8988T (cell line): ENCODE measurements around the gene SLC38A5.
"Not testable (repeated sequence)": the region's sequence is repeated elsewhere in the genome, so short reads cannot be mapped to it uniquely, and the experiment has no call there.

Experiments used
- DNase-seq: peaks from one replicate; pipeline ENCODE4 v3.0.0; 2011

The SLC38A5 gene

DNA sequence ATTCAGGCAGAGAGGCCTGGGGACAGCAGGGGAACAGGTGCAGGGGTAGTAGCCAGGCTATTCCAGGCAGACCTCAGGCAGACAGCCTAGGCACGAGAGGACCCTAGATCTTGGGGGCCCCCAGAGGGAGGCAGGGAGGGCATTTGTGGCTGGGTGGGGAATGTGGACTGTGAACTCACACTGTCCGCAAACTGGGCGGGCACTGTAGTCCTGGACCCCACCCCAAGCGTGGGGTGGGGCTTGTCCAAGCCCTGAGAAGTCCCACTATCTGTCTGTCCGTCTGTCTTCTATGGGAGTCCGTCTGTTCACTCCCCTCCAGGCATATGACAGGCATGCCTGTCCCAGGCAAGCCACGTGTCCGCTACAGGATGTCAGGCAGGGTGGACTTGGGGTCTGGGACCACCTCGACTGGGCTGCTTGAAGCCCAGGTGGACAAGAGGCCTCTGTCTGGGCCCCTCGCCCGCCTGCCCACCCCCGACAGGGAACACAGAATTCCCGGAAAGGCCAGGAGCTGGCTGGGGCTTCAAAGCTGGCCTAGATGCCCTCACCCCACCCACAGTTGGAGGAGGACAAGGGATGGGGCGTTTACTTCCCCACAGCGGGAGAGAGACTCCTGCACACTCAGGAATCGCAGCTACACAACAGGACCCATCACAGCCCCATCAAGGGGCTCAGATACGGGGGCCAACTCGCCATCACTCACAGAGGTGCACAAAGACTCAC is at the start of gene SLC38A5:
Gene SLC38A5 (minus strand): TSS at position 151 of the 723 bp plus-strand sequence. CDS start 2,336 bp downstream, outside the sequence.
- DNase-seq, result peak; percentile 9

DNA sequence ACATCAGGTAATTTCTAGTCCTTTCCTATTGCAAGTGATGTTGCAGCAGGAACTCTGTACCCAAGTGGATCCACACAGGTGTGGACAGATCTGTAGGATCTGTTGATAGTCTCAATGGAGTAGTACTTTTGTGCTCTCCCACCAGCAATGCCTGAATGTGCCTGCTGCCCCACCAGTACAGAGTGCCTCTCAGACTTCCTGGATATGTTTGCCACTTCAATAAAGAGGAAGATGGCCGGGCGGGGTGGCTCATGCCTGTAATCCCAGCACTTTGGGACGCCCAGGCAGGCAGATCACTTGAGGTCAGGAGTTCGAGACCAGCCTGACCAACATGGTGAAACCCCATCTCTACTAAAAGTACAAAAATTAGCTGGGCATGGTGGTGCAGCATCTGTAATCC is 49.4 kb upstream of the SLC38A5 start:
- DNase-seq, result not testable (repeated sequence)

DNA sequence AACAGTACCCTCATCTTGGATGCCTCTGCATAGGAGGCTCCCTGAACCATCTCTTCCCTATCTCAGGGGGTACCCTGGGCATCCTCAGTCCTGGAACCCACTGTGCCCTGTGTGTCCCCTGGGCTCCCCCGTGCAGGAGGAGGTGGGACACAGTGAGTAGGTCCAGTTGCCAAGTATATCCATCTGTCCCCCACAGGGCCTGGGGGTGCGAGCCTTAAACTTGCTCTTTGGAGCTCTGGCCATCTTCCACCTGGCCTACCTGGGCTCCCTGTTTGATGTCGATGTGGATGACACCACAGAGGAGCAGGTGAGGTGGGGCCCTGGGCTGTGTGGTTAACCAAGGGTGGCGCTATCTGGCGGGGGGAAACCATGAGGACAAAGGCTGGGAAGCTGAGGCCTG is 46.9 kb upstream of the SLC38A5 start:
- no peak for DNase-seq

DNA sequence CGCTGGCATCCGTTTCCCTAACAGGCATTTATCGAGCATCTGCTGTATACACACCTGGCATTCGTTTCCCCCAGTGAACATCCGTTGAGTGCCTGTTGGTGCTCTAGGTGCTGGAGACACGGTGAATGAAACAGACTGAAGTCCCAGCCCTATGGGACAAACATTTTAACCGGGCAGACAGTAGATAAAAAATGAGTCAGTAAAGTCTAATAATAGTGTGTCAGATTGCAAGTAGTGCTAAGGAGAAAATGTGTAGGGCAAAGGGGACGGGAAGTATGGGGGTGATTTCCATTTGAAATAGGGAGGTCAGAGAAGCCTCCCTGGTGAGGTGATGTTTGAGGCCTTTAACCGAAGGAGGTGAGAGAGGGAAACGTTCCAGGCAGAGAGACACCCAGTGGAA is 46.2 kb upstream of the SLC38A5 start:
- no peak for DNase-seq

DNA sequence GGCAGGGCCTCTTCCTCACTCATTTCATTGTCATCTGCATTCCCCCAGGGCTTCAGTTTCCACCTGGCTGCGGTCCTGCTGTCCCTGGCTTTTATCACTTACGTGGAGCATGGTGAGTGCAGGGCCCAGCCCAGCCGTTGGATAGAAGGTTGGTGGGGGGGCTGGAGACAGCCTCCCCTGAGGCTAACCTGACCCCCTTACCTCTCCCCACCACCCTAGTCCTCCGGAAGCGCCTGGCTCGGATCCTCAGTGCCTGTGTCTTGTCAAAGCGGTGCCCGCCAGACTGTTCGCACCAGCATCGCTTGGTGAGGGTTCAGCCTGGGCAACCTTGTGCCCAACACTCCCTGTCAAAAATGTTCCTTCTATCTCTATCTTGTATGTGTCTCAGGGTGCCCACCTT is 45.8 kb upstream of the SLC38A5 start:
- DNase-seq, result no peak

DNA sequence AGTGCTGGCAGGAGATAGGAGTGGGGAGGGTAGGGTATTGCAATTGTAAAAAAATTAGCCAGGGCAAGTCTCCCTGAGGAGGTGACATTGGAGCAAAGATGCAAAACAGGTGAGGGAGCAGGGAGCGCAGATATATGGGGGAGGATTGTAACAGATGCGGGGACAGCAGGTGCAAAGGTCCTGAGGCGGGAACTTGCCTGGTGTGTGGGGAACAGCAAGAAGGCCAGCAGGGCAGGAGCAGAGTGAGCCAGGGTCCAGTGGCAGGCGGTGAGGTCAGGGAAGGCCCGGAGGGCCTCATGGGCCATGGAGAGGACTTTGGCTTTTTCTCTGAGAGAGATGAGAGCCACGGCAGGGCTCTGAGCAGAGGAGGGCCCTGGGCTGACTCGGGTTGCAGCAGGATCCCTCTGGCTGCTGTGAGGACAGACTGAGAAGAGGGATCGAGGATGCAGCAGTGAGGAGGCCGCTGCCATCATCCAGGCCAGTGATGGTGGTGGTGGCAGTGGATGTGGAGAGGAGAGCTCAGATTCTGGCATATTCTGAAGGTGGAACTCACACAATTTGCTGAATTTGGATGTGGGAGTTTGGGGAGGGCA is 44.9 kb upstream of the SLC38A5 start:
- DNase-seq, result no peak

DNA sequence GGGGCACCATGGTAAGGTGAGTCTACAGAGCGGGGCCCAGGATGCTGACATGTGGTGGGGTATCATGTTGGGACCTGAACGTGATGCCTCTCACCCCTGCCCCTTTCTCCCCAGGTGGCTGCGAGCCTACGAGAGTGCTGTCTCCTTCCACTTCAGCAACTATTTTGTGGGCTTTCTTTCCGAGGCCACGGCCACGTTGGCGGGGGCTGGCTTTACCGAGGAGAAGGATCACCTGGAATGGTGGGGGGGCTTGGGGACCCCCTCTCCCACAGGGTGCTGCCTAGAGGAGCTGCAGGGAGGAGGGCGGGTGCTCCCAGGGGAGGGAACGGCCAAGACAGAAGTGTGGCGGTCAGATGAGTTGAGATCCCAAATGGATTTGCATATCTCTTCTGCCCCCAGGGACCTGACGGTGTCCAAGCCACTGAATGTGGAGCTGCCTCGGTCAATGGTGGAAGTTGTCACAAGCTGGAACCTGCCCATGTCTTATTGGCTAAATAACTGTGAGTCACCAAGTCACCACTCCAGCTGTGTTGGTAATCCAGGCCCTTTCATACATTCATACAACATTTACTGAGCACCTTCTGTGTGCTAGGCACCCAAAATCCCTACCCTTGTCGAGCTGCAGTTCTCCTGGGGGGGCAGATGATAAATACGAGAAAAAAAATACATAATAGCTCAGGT is 44.2 kb upstream of the SLC38A5 start:
- no peak for DNase-seq

DNA sequence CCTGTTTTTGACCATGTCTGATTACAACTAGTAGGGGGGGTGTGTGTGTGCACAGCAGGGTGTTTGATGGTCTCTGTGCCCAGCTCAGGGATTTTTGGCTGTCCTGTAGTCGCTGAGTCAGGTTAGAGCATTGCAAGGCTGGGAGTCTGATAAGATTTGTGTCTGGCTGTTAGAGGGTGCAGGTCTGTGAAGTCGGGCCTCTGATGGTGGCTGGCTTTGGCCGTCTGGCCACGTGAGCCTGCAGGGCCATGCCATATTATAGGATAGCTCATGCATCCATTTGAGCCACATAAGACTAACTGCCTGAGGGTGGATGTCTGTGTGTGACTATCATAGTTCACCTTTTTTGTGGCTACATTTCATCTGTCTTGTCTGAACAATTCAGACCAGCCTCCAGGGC is 43.6 kb upstream of the SLC38A5 start:
- DNase-seq, result no peak

DNA sequence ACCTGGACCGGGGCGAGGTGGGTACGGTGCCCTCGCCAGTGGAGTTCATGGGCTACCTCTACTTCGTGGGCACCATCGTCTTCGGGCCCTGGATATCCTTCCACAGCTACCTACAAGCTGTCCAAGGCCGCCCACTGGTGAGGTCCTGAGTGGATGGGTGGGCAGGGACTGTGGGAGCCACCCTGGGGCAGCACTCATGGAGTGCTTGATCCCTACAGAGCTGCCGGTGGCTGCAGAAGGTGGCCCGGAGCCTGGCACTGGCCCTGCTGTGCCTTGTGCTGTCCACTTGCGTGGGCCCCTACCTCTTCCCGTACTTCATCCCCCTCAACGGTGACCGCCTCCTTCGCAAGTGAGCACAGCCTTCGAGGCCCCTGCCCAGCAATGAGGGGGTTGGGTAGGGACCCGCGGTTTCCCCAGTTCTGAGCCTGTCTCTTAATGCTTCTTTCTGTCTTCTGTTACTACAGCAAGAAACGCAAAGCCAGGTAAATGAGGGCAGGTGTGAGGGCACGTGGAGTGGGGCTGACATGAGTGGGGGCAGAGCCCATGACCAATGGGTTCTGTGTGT is 42.4 kb upstream of the SLC38A5 start:
- DNase-seq, result no peak

DNA sequence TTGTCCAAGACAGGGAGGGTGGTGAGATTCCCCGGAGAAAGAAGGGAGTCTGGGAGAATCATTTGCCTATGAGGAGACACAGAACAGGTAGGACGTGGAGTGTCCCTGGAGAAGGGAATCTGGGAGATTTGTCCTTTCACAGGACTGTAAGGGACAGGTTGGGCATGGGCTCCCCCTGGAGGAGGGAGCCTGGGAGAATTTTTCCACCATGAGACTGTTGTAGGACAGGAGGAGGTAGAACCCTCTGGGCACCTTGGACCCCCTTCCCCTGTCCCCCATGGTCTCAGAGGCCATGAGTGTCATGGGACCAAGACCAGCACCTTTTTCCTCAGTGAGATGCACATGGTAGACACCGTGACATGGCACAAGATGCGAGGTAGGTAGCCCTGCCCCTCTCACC is 41.5 kb upstream of the SLC38A5 start:
- DNase-seq, result no peak

DNA sequence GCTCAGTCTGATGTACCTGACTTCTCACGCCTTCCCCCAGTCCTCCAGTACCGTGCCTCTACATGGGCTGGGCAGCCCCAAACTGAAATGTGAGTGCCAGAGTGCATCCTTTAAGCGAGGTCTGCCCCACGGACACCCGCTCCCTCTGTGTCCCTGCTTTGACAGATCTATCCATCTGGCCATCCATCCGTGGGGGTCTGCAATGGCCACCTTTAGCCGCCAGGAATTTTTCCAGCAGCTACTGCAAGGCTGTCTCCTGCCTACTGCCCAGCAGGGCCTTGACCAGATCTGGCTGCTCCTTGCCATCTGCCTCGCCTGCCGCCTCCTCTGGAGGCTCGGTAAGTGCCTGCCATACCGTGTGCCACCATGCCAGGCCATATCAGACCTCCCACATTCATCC is 39.6 kb upstream of the SLC38A5 start:
- DNase-seq, result no peak

DNA sequence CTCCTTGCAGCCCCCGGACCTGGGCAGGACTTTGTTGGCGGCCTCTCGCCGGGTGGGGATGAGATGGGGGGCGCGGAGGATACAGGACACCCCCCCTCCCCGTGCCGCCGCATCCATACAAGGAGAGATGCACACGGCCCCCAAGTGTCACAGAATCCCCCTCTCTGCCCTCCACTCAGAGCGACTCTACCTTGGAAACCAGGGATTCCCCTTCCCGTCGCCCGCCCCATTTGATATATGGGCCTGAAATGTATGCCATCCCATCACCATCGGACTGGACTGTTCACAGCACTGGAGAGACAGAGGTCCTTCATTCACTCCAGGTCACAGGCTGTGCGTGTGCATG is 39.2 kb upstream of the SLC38A5 start:
- DNase-seq, result no peak

DNA sequence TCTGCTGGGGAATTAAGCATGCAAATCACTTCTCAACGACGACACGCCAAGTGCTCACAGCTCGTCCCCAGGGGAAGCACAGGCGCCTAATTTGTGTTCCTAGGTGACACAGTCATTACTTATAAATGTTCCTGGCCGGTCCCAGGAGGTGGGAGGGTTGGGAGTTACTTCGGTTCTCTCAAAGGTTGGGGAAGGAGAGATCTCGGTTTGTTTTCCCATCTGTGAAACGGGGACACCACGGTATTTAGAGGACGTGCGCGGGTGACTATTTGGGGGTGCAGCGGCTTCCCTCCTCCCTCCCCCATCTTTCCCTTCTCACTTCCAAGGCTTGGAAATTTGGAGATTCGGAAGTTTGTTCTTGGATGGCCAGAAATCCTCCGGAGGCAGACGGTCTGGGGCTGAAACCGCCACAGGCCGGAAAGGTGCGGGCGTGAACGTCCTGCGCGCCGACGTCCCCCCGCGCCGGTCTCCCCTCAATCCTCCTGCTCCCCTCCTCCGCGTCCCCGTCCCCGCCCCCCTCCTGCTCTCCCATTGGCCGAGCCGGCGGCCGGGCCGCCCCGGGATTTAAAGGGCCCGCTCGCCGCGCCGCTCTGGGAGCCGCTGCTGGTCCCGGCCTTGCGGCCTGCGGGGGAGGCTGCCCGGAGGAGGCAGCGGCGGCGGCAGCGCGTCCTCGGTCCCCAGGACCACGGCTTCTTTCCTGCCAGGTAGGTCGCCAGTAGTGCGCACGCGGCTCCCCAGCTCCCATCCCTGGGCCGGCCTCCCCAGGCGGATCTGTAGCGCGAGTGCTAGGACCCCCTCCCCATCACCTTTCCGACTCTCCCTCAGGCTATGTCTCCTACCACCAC is 38.6 kb upstream of the SLC38A5 start, which contains the start of gene PORCN:
Gene PORCN (plus strand): TSS at position 593 of the 845 bp plus-strand sequence. CDS start 829 bp downstream, outside the sequence.
- peak; percentile 74 for DNase-seq

DNA sequence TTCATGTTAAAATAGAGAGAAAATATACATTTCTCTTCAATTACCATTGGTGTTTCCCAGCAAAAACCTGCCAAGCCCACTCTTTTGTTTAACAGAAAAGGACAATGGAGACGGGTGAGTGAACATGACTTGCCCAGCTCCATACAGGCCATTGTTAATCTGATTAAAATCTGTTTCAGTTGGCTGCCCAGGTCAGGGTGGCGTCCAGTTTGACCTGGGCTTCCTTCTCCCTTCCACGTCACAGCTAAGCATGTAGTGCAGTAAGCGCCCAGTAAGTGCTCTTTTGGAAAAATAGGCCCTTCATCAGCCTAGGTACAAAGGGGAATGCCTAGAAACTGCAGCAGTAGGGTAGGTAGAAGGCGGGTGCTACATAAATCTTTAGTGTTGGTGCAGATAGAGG is 37.2 kb upstream of the SLC38A5 start:
- no peak for DNase-seq

DNA sequence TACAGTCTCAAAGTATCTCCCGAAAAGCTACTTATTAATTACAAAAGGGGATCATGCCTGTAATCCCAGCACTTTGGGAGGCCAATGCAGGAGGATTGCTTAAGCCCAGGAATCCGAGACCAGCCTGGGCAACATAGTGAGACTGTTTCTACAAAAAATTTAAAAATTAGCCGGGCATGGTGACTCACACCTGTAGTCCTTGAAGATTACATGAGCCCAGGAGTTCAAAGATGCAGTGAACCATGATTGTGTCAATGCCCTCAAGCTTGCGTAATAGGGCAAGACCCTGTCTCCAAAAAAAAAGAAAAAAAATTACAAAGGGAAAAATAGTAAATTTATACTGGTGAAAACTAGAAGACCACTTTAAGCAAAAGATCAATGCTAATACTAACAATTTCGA is 35.4 kb upstream of the SLC38A5 start:
- DNase-seq, result no peak

DNA sequence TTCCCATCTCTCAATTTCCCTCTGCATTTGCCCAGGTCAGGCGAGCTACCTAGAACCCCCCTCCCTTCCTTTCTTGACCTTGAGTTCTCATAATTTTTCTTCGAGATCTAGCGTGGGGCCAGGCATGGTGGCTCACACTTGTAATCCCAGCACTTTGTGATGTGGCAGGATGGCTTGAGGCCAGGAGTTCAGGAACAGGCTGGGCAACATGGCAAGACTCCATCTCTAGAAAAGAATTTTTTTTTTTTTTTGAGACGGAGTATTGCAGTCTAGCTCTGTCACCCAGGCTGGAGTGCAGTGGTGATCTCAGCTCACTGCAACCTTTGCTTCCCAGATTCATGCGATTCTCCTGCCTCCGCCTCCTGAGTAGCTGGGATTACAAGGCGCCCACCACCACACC is 34.2 kb upstream of the SLC38A5 start:
- no peak for DNase-seq

DNA sequence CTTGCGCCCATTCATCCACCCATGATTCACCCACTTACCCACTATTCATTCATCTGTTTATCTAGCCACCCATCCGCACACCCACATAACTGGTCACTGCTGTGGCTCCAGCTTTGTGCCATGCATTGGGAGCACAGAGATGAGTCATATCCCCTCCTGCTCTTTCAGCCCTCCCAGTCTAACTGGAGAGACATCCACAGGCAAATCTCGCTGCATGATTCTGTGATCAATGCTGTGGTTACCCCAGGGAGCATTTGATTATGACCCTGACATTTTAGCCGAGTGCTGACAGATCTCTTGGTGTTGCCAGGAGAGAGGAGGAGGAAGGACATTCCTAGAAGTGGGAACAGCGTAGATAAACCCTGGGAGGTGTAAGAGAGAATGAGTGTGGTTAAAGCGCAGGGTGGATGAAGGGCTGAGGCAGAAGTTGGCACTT is 28.3 kb upstream of the SLC38A5 start:
- no peak for DNase-seq

DNA sequence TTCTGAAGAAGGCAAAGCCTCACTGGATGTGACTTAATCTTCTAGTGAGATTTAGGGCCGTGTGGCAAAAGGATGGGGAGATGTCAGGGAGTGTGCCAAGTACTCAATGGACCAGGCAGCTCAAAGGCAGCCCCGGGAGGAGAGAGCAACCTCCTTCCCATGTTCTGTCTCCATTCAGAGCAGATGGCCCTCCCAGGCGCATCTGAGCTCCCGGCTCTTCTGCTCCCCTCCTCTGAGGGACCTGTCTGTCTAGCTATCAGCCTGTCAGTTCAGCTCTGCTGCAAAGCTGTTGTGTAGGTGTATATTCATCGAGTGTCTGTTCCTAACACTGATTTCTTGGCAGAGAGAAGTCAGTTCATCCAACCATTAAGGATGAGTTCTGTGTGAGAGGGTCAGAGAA is 27.8 kb upstream of the SLC38A5 start:
- DNase-seq, result no peak

DNA sequence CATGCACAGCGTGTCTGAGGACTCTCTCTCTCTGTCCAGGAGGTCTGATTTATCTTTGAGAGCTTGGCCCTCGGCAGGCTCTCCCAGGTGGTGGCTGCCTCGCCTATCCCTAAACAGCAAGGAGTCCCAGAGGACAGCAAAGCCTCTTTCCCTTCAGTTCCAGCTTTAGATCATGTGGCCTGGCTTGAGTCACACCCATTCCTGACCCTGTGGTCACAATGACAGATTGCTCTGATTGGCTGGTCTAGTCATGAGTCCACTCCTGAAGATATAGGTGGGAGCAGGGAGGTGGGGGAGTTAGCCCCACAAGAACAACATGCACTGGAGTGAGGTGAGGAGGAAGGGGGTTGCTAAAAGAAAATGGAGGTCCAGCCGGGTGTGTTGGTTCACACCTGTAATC is 26.6 kb upstream of the SLC38A5 start:
- no peak for DNase-seq

DNA sequence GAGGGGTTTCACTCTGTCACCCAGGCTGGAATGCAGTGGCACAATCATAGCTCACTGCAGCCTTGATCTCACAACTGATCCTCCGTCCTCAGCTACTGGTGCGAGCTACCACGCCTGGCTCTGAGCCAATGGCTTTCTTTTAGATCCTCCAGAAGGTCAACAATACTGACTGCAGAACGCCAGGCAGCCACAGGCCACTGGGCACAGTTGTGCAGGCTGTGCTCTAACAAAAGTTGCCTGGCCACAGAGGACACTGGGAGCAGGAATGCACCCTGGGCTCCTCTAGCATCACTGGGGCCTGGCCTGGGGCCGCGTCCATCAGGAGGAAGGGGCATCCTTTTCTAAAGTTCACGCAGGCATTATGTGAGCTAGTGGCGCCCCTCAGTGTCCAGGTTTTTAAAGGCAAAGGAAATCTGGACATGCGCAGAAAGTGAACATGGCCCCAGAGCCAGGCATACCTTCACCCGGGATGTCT is 23.9 kb upstream of the SLC38A5 start:
- no peak for DNase-seq

DNA sequence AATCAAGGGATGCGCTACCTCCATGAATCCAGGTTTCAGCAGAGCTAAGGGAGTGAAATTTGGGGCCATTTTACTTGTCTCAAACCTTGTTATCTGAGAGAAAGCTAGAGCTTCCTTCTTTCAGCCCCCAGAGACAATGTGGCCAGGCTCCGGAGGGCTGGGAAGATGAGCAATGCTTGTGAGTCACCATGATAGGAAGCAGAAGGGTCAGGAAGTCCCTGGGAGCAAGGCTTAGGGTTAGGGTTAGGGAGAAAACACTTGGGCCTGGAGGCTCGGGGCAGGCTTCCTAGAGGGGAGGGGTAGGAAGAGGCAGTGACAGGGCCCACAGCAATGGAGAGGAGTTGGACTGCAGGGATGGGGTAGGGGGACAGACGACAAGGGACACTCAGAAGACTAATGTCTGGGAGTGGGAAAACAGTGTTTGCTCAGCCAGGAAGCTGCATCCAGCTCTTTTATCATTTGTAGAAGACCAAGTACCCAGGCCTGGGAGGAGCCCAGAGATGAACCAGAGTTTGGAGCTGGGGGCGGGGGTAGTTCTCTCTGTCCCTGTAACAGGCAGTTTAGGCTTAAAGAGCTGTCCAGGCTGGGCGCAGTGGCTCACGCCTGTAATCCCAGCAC is 22.3 kb upstream of the SLC38A5 start:
- DNase-seq, result no peak

DNA sequence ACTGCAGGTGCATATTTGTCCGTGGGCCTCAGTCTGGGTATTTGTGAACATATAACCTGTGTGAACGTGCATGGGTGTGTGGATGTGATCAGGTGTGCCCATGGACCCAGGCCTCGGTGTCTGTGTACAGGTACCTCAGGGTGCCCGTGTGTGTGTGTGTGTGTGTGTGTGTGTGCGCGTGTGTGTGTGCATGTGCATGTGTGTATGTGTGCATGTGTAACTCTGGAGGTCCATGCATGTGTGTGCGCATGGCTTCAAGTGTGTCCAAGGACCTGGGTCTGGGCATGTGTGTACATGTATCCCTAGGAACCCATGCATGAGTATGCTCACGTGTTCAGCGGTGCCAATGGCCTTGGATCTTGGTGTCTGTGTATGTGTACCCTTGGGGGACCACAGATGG is 21.7 kb upstream of the SLC38A5 start:
- no peak for DNase-seq
